HG02840 (cell line): ENCODE results near the gene DCDC2B.
"Not testable (repeated sequence)": the region's sequence is repeated elsewhere in the genome, so short reads cannot be mapped to it uniquely, and the experiment has no call there.

Experiments used
- ATAC-seq: cut with Tn5 transposase; IDR thresholded peaks from one replicate; pipeline ENCODE4 v1.9.1; 2021; ENCODE audit warnings: mild to moderate bottlenecking, moderate library complexity, moderate number of reproducible peaks; ENCODE audit not compliant: unreplicated experiment, low FRiP score

The DCDC2B gene

DNA sequence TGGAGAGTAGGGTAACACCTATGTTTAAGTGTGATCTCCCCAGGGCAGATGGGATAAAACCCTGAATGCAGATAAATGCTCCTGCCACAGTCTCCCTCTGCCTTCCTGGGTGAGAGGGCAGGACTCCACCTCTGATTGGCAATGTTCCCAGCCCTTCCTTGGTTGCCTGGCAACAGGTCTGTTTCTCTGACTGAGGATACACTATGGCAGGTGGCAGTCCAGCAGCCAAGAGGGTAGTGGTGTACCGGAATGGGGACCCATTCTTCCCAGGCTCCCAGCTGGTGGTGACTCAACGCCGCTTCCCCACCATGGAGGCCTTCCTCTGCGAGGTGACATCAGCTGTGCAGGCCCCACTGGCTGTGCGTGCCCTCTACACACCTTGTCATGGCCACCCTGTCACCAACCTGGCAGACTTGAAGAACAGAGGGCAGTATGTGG is at the start of gene DCDC2B:
Gene DCDC2B, plus strand, starts transcription at position 199 of the 438 bp plus-strand sequence. Its CDS starts 5 bp downstream, at position 204.
- no peak for ATAC-seq

DNA sequence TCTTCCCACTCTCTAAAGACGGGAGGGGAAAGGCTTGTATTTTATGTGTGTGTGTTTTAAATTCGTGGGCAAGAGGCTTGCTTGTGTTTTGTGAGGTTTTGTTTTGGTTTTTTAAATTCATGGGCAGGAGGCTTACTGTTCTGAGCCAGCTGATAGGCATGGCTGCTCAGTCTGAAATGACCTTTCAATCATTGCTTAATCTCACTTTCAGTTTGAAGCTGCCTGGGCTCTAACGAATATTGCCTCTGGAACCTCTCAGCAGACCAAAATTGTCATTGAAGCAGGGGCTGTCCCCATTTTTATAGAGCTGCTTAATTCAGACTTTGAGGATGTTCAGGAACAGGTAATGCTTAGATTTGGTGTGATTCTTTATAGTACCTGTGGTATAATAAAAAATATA is 49.7 kb upstream of the DCDC2B start:
- no peak for ATAC-seq

DNA sequence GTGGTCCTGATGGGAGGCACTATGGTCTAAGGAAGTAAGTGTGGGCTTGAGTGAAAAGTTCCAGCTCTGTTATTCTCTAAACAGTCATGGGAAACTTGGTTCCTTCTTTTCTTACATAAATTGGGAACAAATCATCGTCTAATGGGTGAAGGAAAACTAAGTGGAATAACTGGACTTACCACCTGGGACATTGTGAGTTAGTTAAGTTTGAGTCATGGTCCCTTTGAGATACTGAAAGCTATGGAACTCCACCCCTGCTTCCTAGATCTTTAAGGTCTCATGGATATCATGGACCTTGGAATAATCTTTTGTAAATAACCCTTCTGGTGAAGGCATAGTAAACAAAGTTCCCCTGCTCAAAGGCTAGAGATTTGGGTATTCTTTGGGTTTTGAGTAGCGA is 45.5 kb upstream of the DCDC2B start:
- no peak for ATAC-seq

DNA sequence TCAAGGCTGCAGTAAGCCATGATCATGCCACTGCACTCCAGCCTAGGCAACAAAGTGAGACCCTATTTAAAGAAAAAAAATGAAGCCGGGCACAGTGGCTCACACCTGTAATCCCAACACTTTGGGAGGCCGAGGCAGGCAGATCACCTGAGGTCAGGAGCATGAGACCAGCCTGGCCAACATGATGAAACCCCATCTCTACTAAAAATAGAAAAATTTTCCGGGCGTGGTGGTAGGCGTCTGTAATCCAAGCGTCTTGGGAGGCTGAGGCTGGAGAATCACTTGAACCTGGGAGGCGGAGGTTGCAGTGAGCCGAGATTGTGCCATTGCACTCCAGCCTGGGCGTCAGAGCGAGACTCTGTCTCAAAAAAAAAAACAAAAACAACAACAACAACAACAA is 43.3 kb upstream of the DCDC2B start:
- not testable (repeated sequence) for ATAC-seq

DNA sequence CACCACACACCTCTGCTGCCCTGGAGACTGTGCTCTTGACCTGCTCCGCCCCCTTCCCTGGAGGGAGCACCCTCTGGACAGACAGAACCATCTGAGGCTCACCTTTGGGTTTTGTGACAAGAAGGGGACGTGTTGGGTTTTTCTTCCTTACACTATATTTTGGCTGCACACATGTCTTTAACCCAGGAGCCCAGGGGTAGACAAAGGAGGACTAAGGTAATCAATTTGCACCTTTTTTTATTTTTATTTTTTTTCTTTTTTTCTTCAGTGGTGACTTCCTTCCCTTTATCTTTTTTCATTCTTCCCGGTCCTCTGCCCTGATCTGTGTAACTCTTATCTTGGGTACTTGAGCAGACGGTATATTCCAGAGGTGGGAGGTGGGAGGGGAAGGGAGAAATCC is 37.9 kb upstream of the DCDC2B start:
- ATAC-seq = no peak

DNA sequence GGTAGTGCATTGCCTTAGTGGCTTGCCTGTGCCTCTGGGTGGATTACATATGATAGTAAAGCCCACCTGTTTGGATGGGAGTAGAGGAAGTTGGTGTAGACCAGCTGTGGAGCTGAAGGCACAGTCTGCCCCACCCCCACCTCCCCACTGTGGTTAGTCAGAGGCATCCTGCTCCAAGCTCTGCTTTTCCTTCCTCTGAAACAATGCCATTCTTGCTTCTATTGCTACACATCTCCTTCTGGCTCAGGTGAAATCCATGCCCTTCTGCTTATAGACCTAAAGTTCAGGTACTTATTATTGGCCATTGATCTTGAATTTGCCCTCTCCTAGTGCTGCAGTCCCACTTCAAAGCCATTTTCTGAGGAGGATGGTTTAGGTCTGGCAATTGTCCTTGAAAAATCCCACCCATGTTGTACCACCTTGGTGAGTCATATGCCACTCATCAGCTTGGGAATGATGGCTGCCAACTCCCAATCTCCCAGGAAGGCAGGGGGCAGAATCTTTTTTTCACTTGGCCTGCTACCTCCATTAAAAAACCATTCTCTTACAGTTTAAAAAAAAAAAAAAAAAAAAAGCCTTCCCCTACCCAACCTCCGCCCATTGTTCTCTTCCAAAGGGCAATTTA is 36.2 kb upstream of the DCDC2B start:
- no peak for ATAC-seq

DNA sequence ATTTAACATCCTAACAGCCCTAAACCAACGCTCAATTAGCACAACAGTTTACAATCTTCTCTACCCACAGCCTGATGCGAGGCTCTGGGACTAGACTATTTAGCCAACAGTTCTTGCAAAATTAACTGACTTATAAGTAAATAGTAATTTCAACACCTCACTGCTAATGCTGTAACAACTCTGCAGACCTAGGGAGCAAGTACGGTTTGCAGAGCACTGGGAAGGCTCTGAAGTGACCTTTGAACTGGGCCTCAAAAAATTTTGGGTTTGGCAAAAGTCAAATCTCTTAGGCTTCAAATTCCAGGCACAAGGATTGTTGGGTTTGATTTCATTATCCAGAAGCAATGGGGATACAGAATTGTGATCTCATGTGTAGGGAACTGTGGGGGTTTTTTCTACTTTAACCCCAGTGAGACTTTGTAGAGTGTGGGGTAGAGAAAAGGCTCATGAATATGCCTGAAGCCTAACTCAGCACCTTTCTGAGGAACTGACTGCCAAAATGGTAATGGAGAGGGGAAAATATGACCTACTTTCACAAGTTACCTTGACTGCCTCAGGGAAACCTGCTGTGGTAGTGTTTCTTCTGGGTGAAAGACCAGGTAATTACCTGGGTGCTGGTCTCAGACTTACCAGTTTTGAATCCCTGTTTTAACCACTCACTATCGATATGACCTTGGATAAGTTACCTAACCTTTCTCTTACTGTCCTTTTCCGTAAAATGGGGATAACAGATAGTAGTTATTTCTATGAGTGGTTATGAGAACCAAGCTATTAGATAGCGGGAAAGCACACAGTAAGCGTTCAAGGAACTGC is 30.3 kb upstream of the DCDC2B start:
- ATAC-seq = no peak

DNA sequence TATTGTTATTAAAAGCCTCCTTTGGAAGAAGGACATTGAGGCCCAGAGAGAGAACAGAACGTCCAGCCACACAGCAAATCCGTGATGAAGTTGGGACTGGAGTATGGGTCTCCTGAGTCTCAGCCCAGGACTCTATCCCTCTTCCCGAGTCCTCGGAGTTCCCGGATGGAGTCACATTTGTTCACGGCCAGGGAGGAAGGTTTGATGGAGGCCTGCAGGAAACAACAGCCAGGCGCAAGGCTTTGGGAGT is 29.8 kb upstream of the DCDC2B start:
- no peak for ATAC-seq

DNA sequence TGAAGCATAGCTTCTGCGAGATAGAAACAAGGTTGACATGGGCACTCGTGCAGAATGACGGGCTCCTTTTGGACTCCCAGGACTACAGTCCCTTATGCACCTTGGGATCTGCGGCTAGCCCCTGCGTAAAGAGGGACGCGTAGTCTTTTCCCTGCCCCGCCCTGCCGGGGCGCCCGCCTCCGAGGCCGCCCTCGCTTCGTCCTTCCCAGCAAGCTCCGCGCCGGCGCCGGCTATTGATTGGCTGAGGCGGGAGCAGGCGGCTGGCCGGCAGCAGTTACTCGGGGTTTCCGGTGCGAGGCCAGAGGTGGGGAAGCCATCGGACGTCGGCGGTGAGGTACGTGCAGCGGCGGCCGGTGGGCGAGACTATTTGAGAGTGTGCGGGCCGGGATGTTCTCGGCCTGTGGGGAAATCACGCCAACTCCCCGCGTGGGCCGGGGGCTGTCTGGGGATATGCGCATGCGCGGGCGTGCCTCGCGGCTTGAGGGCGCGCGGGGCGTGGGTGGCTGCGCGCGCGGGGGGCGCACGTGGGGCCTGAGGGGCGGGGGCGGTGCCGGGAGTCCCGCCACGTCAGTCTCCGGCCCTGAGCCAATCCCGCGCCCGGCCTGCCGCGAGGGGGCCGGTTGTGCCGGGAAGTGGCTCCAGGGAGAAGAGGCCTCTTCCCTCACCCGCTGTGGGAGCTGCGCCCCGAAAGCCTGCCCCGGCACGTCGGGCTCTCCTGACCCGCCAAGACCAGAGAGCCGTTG is 29.3 kb upstream of the DCDC2B start, which contains the start of gene TXLNA:
Gene TXLNA, plus strand, starts transcription at position 233 of the 743 bp plus-strand sequence. CDS start 671 bp downstream, outside the sequence.
- peak; percentile 87 for ATAC-seq

DNA sequence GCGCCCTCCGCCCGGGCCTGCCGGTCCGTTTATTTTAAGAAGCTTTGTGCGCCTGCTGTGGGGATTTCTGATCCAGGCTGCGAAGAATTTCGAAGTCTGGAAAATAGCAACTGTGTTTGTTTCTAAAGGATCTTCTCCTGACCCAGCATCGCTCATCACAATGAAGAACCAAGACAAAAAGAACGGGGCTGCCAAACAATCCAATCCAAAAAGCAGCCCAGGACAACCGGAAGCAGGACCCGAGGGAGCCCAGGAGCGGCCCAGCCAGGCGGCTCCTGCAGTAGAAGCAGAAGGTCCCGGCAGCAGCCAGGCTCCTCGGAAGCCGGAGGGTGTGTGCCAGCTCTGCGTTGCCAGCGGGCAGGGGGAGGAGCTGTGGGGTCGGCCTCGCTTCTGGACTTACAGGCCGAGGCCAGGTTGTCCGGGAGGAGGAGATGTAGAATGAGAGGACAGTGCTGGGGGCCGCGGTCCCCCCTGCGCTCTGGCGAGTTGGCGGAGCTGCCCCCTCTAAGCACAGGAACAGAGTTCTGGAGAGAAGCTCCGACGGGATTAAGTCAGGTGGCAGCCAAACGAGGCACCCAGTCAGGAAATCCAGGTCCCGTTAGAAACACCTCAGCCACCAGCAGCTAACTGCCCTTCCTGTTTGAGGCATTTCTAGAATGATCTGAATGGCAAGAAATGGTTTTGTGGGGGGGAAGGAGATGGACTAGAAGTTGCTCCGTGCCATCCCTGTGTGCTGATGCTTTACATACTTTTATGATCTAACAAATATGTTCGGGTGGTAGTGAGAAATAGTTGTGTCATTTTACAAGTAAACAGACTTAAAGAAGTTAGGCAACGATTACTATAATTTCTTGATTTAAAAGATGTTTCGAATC is 28.5 kb upstream of the DCDC2B start:
- ATAC-seq = no peak

DNA sequence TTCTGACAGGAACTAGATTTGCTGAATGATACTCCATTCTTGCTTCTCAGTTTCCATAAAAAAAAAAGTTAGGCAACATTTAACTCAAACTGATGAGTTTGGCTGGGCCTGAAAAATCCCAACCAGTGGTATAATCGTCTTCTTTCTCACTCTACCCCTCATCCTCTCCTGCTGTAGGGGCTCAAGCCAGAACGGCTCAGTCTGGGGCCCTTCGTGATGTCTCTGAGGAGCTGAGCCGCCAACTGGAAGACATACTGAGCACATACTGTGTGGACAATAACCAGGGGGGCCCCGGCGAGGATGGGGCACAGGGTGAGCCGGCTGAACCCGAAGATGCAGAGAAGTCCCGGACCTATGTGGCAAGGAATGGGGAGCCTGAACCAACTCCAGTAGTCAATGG is 27.8 kb upstream of the DCDC2B start:
- ATAC-seq = no peak

DNA sequence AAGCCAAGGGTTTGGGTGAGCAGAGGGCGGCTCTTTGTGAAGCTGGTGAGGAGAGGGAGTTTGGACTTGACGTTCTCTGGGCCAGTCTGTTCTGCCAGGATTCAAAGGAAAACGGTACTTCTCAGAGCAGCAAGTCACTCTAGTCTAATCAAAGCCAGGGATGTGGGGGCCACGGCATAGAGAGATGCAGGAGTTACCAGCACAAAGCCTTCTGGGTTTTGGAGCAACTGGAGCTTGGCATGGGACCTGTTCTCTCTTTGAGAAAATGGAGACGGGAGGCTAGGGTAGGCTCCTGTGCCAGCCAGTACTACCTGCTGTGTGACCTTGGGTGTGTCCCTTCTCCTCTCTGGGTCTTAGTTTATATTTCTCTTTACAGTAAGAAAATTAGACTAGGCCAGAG is 27.3 kb upstream of the DCDC2B start:
- ATAC-seq = no peak

DNA sequence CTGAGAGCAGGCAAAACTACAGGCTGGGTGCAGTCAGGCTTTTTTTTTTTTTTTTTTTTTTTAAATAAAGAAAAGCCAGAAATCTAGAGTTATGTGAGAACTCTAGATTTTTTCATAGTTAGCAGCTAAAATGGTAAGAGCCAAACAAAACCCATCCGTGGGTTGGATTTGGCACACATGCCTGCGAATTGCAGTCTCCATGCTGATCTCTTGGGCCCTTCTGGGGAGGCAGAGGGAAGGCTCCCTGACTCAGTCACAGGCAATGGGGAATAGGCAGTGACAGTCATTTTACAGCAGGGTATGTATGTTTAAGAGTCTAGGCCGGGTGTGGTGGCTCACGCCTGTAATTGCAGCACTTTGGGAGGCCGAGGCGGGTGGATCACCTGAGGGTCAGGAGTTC is 26.8 kb upstream of the DCDC2B start:
- no peak for ATAC-seq

DNA sequence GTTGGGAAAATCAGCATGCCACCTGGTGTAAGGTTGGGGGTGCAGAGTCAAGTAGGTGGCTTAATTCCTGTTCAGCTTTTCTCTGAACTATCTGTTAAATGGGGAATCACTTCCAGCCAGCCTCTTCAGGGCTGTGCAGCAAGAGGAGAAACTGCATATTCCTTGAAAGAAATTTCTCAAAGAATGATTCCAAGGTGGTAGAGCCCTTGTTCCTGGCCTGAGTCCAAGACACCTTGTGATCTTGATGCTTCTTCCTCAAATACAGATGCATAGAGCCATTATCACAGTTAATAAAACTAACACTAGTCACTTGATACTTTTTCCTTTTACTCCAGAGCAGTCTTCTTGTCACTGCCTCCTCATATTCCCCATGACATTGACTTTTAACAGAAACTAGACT is 24.2 kb upstream of the DCDC2B start:
- ATAC-seq = no peak

DNA sequence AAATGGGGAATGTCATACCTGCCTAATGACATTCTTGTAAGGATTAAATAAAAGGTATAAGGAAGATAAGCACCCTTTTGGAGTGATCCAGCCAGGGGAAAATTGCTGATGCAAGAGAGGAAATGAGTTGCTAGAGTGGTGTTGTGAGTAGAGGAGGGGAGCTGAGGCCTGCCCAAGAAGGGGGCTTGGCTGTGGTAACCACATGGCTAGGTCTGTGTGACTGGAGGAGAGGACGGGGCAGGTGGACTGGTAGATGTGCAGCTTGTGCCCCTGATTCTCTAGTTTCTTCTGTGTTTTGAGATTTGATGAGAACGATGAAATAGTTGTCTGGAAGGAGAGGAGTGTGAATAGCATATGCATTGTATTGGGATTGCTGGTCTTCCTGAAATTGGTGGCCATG is 22.8 kb upstream of the DCDC2B start:
- ATAC-seq = no peak

DNA sequence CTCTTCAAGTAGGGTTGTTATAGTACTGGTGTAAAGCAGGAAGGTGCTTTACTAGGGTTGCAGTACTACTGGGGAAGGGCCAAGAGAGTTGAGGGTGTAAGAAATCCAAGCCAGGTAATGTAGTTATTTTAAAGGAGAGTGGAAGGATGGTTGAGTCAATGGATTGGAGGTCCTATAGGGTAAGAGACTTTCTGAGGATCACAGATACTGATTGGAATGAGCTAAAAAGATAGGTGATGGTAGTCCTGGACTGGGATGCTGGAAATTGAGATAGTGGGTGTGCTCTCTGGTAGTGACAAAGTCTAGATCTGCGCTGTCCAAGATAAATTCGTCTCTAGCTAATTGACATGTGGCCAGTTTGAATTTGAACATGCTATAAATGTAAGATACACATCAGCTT is 22.4 kb upstream of the DCDC2B start:
- no peak for ATAC-seq

DNA sequence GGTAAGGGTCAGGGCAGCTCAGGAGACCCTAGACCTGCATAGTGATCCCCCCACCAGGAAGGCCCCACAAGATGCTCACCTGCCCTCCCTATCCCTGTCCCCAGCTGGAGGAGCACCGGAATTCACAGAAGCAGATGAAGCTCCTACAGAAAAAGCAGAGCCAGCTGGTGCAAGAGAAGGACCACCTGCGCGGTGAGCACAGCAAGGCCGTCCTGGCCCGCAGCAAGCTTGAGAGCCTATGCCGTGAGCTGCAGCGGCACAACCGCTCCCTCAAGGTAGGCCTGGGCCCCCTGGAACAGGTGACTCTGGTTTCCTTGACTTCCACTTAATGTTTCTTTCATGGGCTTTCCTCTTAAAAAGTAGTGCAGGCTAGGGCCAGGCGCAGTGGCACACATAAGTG is 21.0 kb upstream of the DCDC2B start:
- no peak for ATAC-seq

DNA sequence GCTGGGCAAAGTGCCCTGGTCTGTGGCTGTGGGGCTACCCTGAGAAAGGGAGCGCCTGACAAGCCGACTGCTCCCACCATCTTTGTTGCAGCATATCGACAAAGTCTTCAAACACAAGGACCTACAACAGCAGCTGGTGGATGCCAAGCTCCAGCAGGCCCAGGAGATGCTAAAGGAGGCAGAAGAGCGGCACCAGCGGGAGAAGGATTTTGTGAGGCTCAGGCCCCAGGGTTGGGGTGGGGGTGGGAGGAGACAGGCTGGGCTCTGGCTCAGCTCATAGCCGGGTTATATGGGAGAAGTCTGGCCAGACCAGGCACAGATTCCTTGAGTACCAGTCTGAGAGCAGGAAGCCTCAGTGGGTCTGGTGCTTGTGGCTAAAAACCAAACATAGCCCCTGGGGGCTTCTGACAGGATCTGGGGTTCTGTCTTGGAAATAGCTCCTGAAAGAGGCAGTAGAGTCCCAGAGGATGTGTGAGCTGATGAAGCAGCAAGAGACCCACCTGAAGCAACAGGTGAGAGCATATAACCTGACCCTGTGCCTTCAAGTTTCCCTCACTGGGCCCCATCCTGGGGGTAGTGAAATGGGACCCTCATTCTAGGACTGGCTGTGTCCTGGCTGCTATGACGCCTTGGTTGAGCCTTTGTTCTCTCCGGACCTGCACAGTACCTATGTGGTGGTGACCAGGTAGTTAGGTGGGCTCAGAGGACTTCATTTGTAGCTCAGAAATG is 16.5 kb upstream of the DCDC2B start:
- ATAC-seq = no peak

DNA sequence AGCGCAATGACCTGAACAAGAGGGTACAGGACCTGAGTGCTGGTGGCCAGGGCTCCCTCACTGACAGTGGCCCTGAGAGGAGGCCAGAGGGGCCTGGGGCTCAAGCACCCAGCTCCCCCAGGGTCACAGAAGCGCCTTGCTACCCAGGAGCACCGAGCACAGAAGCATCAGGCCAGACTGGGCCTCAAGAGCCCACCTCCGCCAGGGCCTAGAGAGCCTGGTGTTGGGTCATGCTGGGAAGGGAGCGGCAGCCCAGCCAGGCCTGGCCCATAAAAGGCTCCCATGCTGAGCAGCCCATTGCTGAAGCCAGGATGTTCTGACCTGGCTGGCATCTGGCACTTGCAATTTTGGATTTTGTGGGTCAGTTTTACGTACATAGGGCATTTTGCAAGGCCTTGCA is 13.9 kb upstream of the DCDC2B start:
- ATAC-seq = no peak

DNA sequence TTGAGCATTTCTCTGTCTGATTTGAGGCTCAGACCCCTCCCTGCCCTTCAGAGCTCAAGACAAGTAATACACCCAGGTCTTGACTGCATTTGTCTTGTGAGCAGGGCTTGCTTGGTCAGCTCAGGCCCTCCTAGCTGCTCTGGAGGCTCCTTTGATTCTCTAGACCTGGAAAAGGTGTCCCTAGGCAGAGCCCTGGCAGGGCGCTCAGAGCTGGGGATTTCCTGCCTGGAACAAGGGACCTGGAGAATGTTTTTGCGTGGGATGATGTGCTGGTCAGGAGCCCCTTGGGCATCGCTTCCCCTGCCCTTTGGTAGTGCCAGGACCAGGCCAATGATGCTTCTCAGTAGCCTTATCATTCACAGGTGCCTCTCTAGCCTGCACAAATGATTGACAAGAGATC is 13.4 kb upstream of the DCDC2B start:
- no peak for ATAC-seq
